Colonic mucosa (tissue), 4 donors: ENCODE data around the gene RAD54L. TPM values are rescaled to one million over a fixed set of nuclear protein-coding genes. Genes with fewer than 3 reads are reported as not detected.
"Not testable (repeated sequence)": the region's sequence is repeated elsewhere in the genome, so short reads cannot be mapped to it uniquely, and the experiment has no call there.

Experiments
- DNase-seq: peaks from one replicate; pipeline ENCODE4 v3.0.0-alpha.2; 2020
- H3K27ac ChIP-seq: fragments of 200-600 bp; one replicate; pipeline ENCODE4 v1.8.0; 2021
- H3K27me3 ChIP-seq: fragments of 200-600 bp; one replicate; pipeline ENCODE4 v1.8.0; 2021
- H3K36me3 ChIP-seq: fragments of 200-600 bp; one replicate; pipeline ENCODE4 v1.8.0; 2021
- H3K4me1 ChIP-seq: fragments of 200-600 bp; one replicate; pipeline ENCODE4 v1.8.0; 2021; ENCODE audit warnings: mild to moderate bottlenecking
- H3K4me3 ChIP-seq: fragments of 200-600 bp; one replicate; pipeline ENCODE4 v1.8.0; 2021
- H3K9ac ChIP-seq, 2 donors: one replicate each; pipeline ENCODE4 v1.7.0; 2013; ENCODE audit warnings: control low read depth in 2 of 2, low read depth in 2 of 2, low read length in 2 of 2
- H3K9me3 ChIP-seq: fragments of 200-600 bp; one replicate; pipeline ENCODE4 v1.8.0; 2021
- CTCF ChIP-seq: fragments of 200-600 bp; IDR thresholded peaks from one replicate; pipeline ENCODE4 v1.8.0; 2022; ENCODE audit warnings: antibody characterized with exemption, mild to moderate bottlenecking
- intact Hi-C: fragments of 100-400 bp; cut with DNase I; formaldehyde crosslinking; loops from one replicate; pipeline ENCODE4 v1.14.1; 2022
- total RNA-seq, 2 donors: library from RNA; stranded (reverse); fragmentation: NEBNext Ultra II Directional in 1 of 2; extraction: Animal tissue kit (Norgen Biotek cat#: 25700) in 1 of 2; gene quantifications; one replicate each; pipeline ENCODE4 v1.2.1, GENCODE V29; 2021
- donor health status: healthy.
- donor health status: DM: no; HTN: no; CAD: no.
- donor health status: DM: no; HTN: no; CAD: no.

The RAD54L gene
- total RNA-seq, 2 donors from 2014 or later = 5.9 to 27.5 TPM

GRCh38 chr1:46309401-46310159, 62.0 kb downstream of the RAD54L start:
- DNase-seq = no peak
- Histone ChIP-seq H3K4me3 (no peak overlapping the region), H3K9me3 (no peaks in the 10 kb centered on the region), H3K9ac (no peak overlapping the region), H3K27me3 (no peaks in the 10 kb centered on the region), H3K27ac (no peak overlapping the region), H3K36me3 (peaks cover 7% of the 10 kb centered on the region), H3K4me1 (peaks cover 9% of the 10 kb centered on the region)
- TF ChIP-seq CTCF = no peak
- intact Hi-C loops = no loop called here

GRCh38 chr1:46310321-46310720, 62.8 kb downstream of the RAD54L start:
- Histone ChIP-seq H3K9me3 (no peaks in the 10 kb centered on the region), H3K36me3 (peaks cover 7% of the 10 kb centered on the region), H3K9ac (no peak overlapping the region), H3K4me1 (peaks cover 5% of the 10 kb centered on the region), H3K4me3 (no peak overlapping the region), H3K27me3 (no peaks in the 10 kb centered on the region), H3K27ac (no peak overlapping the region)
- no peak for DNase-seq
- intact Hi-C loops = no loop called here
- no peak for TF ChIP-seq CTCF

- intact Hi-C loops = no loop called here
- Histone ChIP-seq H3K9ac (no peak overlapping the region), H3K27ac (no peak overlapping the region), H3K4me1 (no peaks in the 10 kb centered on the region), H3K27me3 (no peaks in the 10 kb centered on the region), H3K9me3 (no peaks in the 10 kb centered on the region), H3K36me3 (peaks cover 7% of the 10 kb centered on the region), H3K4me3 (no peak overlapping the region)
- no peak for TF ChIP-seq CTCF
- no peak for DNase-seq
Measured at GRCh38 chr1:46315669-46316403, 68.3 kb downstream of the RAD54L start.

- H3K4me3 ChIP-seq = no peak overlapping the region
- no peaks in the 10 kb centered on the region for H3K9me3 ChIP-seq
- H3K27me3 ChIP-seq = no peaks in the 10 kb centered on the region
- intact Hi-C loops = no loop called here
- H3K9ac ChIP-seq = no peak overlapping the region
- peaks cover 7% of the 10 kb centered on the region for H3K36me3 ChIP-seq
- TF ChIP-seq CTCF = no peak
- H3K27ac ChIP-seq = no peak overlapping the region
- no peaks in the 10 kb centered on the region for H3K4me1 ChIP-seq
- DNase-seq = no peak
Measured at GRCh38 chr1:46317323-46317722, 69.8 kb downstream of the RAD54L start.

- H3K27me3 ChIP-seq, H3K9ac ChIP-seq, DNase-seq, H3K4me1 ChIP-seq, H3K27ac ChIP-seq, intact Hi-C loops, H3K36me3 ChIP-seq, H3K4me3 ChIP-seq, H3K9me3 ChIP-seq: not testable (repeated sequence)
Measured at GRCh38 chr1:46319301-46319700, 71.7 kb downstream of the RAD54L start.

- H3K27ac ChIP-seq, DNase-seq, H3K4me1 ChIP-seq, H3K9me3 ChIP-seq, H3K36me3 ChIP-seq, H3K27me3 ChIP-seq, intact Hi-C loops, H3K4me3 ChIP-seq, H3K9ac ChIP-seq: not testable (repeated sequence)
Measured at GRCh38 chr1:46319960-46320914, 72.7 kb downstream of the RAD54L start.

- H3K27me3 ChIP-seq, H3K27ac ChIP-seq, H3K9ac ChIP-seq, H3K4me1 ChIP-seq, intact Hi-C loops, H3K9me3 ChIP-seq, DNase-seq, H3K4me3 ChIP-seq, H3K36me3 ChIP-seq: not testable (repeated sequence)
Measured at GRCh38 chr1:46322191-46322590, 74.6 kb downstream of the RAD54L start.

- H3K9me3 ChIP-seq, H3K4me1 ChIP-seq, DNase-seq, H3K27me3 ChIP-seq, H3K9ac ChIP-seq, H3K4me3 ChIP-seq, H3K27ac ChIP-seq, H3K36me3 ChIP-seq, intact Hi-C loops: not testable (repeated sequence)
Measured at GRCh38 chr1:46325285-46326076, 77.9 kb downstream of the RAD54L start.
